ENCODE measurements around the gene THEMIS2.

Gene THEMIS2

GRCh38 chr1:27889506-27889905 is 17.2 kb downstream of the THEMIS2 start:
- no peak overlapping the region for H3K4me2 ChIP-seq (ENCODE audit: low read depth, low read length, poor library complexity, severe bottlenecking)
- TF ChIP-seq EZH2phosphoT487 (conservative IDR thresholded peaks at IDR 0.05; ENCODE audit: low read length), result no peak
- TF ChIP-seq, protein P1, sequence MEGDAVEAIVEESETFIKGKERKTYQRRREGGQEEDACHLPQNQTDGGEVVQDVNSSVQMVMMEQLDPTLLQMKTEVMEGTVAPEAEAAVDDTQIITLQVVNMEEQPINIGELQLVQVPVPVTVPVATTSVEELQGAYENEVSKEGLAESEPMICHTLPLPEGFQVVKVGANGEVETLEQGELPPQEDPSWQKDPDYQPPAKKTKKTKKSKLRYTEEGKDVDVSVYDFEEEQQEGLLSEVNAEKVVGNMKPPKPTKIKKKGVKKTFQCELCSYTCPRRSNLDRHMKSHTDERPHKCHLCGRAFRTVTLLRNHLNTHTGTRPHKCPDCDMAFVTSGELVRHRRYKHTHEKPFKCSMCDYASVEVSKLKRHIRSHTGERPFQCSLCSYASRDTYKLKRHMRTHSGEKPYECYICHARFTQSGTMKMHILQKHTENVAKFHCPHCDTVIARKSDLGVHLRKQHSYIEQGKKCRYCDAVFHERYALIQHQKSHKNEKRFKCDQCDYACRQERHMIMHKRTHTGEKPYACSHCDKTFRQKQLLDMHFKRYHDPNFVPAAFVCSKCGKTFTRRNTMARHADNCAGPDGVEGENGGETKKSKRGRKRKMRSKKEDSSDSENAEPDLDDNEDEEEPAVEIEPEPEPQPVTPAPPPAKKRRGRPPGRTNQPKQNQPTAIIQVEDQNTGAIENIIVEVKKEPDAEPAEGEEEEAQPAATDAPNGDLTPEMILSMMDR (IDR thresholded peaks at IDR 0.05; ENCODE audit: insufficient read depth, low read length, poor library complexity, severe bottlenecking), result no peak
- H3K9ac ChIP-seq (ENCODE audit: low read length), result no peak overlapping the region
- no peaks in the 10 kb centered on the region for H3K79me2 ChIP-seq (ENCODE audit: insufficient read depth, low read length)
- H3F3A ChIP-seq (ENCODE audit: insufficient read depth), result peaks cover 22% of the 10 kb centered on the region
- H3K27me3 ChIP-seq (ENCODE audit: low read length), result no peaks in the 10 kb centered on the region
- H3K9me3 ChIP-seq (ENCODE audit: insufficient read depth, low read length), result no peaks in the 10 kb centered on the region
- H3K36me3 ChIP-seq (ENCODE audit: low read length), result peaks cover 27% of the 10 kb centered on the region
- no peak overlapping the region for H2AFZ ChIP-seq (ENCODE audit: low read depth, low read length, severe bottlenecking)
- H3K9me2 ChIP-seq (replicated peaks; ENCODE audit: insufficient read depth, low read length), result no peaks in the 10 kb centered on the region
- H3K27ac ChIP-seq (ENCODE audit: low read depth, low read length), result no peak overlapping the region
- no peaks in the 10 kb centered on the region for H4K20me1 ChIP-seq (ENCODE audit: low read depth, low read length)
- no peak overlapping the region for H3K4me3 ChIP-seq (ENCODE audit: insufficient read depth, low read length, poor library complexity, severe bottlenecking)

- peak overlapping the region; percentile 71 for H3K27ac ChIP-seq (ENCODE audit: low read depth, low read length)
Observed at GRCh38 chr1:27891196-27891889, 19.0 kb downstream of the THEMIS2 start.

DNA sequence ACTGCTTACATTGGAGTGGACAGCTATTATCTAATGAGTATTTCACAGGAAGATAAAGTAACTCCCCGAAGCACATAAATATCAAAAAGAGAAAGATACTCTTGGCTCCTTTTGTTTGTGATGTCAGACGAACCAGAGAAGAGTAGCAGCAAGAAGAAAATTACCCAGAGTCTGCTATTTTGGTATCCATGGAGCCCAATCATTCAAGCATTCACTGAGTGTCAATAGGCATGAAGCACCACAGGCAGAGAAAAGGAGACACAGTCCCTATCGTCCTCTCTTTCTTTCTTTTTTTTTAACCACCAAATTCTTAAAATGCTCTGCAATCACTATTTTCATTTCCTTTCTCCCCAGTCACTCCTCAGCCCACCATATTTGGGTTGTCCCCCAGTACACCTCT is 22.2 kb downstream of the THEMIS2 start:
- Histone ChIP-seq H3K36me3 (ENCODE audit: low read length) (peaks cover 45% of the 10 kb centered on the region), H3K27me3 (ENCODE audit: low read length) (no peaks in the 10 kb centered on the region), H3K27ac (ENCODE audit: low read depth, low read length) (no peak overlapping the region), H3F3A (ENCODE audit: insufficient read depth) (peaks cover 22% of the 10 kb centered on the region), H3K9ac (ENCODE audit: low read length) (no peak overlapping the region), H3K9me2 (replicated peaks; ENCODE audit: insufficient read depth, low read length) (no peaks in the 10 kb centered on the region), H3K4me2 (ENCODE audit: low read depth, low read length, poor library complexity, severe bottlenecking) (no peak overlapping the region), H2AFZ (ENCODE audit: low read depth, low read length, severe bottlenecking) (no peak overlapping the region), H3K9me3 (ENCODE audit: insufficient read depth, low read length) (no peaks in the 10 kb centered on the region), H3K79me2 (ENCODE audit: insufficient read depth, low read length) (no peaks in the 10 kb centered on the region), H4K20me1 (ENCODE audit: low read depth, low read length) (no peaks in the 10 kb centered on the region), H3K4me3 (ENCODE audit: insufficient read depth, low read length, poor library complexity, severe bottlenecking) (no peak overlapping the region)
- no peak for TF ChIP-seq EZH2phosphoT487 (conservative IDR thresholded peaks at IDR 0.05; ENCODE audit: low read length)
- TF ChIP-seq, protein P1 (IDR thresholded peaks at IDR 0.05; ENCODE audit: insufficient read depth, low read length, poor library complexity, severe bottlenecking), result no peak

More at GRCh38 chr1:27891196-27891889, 19.0 kb downstream of the THEMIS2 start:
- Histone ChIP-seq H3F3A (ENCODE audit: insufficient read depth) (peaks cover 22% of the 10 kb centered on the region), H4K20me1 (ENCODE audit: low read depth, low read length) (no peaks in the 10 kb centered on the region), H3K4me2 (ENCODE audit: low read depth, low read length, poor library complexity, severe bottlenecking) (peak overlapping the region; percentile 14), H3K79me2 (ENCODE audit: insufficient read depth, low read length) (no peaks in the 10 kb centered on the region), H3K36me3 (ENCODE audit: low read length) (peaks cover 36% of the 10 kb centered on the region), H3K4me3 (ENCODE audit: insufficient read depth, low read length, poor library complexity, severe bottlenecking) (no peak overlapping the region), H3K9me2 (replicated peaks; ENCODE audit: insufficient read depth, low read length) (no peaks in the 10 kb centered on the region), H3K9ac (ENCODE audit: low read length) (no peak overlapping the region; the same call in 1 of the 2 replicates), H2AFZ (ENCODE audit: low read depth, low read length, severe bottlenecking) (no peak overlapping the region), H3K27me3 (ENCODE audit: low read length) (no peaks in the 10 kb centered on the region), H3K9me3 (ENCODE audit: insufficient read depth, low read length) (no peaks in the 10 kb centered on the region)
- TF ChIP-seq EZH2phosphoT487 (conservative IDR thresholded peaks at IDR 0.05; ENCODE audit: low read length), result no peak
- TF ChIP-seq, protein P1 (IDR thresholded peaks at IDR 0.05; ENCODE audit: insufficient read depth, low read length, poor library complexity, severe bottlenecking), result no peak

Data from SU-DHL-6 (cell line).